Measurements from ENCODE around the gene TSACC.

Gene TSACC

GRCh38 chr1:156298852-156299357, 39.4 kb upstream of the TSACC start, which contains the start of gene VHLL:
Gene VHLL (minus strand): TSS chr1:156299307. CDS start chr1:156299189, 118 bp downstream.
- no peak for TF ChIP-seq CTCF (IDR thresholded peaks at IDR 0.05; ENCODE audit: control insufficient read depth, extremely low read depth, insufficient read depth)
- DNase-seq (ENCODE audit: low read depth) = no peak

GRCh38 chr1:156303241-156303640, 35.1 kb upstream of the TSACC start:
- no peak for DNase-seq (ENCODE audit: low read depth)
- no peak for TF ChIP-seq CTCF (IDR thresholded peaks at IDR 0.05; ENCODE audit: control insufficient read depth, extremely low read depth, insufficient read depth)
- no peak overlapping the region for H3K4me3 ChIP-seq (ENCODE audit: low read depth, low read length)

More at GRCh38 chr1:156298852-156299357, 39.4 kb upstream of the TSACC start, which contains the start of gene VHLL:
- H3K4me3 ChIP-seq (ENCODE audit: low read depth, low read length) = no peak within 1 kb of the TSS

GRCh38 chr1:156305215-156305614, 33.1 kb upstream of the TSACC start:
- no peak for DNase-seq (ENCODE audit: low read depth)
- TF ChIP-seq CTCF (IDR thresholded peaks at IDR 0.05; ENCODE audit: control insufficient read depth, extremely low read depth, insufficient read depth) = no peak
- no peak overlapping the region for H3K4me3 ChIP-seq (ENCODE audit: low read depth, low read length)

- TF ChIP-seq CTCF (IDR thresholded peaks at IDR 0.05; ENCODE audit: control insufficient read depth, extremely low read depth, insufficient read depth) = no peak
- H3K4me3 ChIP-seq (ENCODE audit: low read depth, low read length) = no peak overlapping the region
- no peak for DNase-seq (ENCODE audit: low read depth)
These were observed 30.2 kb upstream of the TSACC start for GRCh38 chr1:156308078-156308477.

GRCh38 chr1:156310962-156311361, 27.4 kb upstream of the TSACC start:
- no peak for DNase-seq (ENCODE audit: low read depth)

GRCh38 chr1:156316909-156317308, 21.4 kb upstream of the TSACC start:
- TF ChIP-seq CTCF (IDR thresholded peaks at IDR 0.05; ENCODE audit: control insufficient read depth, extremely low read depth, insufficient read depth) = no peak
- DNase-seq (ENCODE audit: low read depth) = no peak
- no peak overlapping the region for H3K4me3 ChIP-seq (ENCODE audit: low read depth, low read length)

More at GRCh38 chr1:156310962-156311361, 27.4 kb upstream of the TSACC start:
- no peak for TF ChIP-seq CTCF (IDR thresholded peaks at IDR 0.05; ENCODE audit: control insufficient read depth, extremely low read depth, insufficient read depth)
- H3K4me3 ChIP-seq (ENCODE audit: low read depth, low read length) = no peak overlapping the region

- H3K4me3 ChIP-seq (ENCODE audit: low read depth, low read length) = no peak overlapping the region
- DNase-seq (ENCODE audit: low read depth) = no peak
- peak; percentile 45 for TF ChIP-seq CTCF (IDR thresholded peaks at IDR 0.05; ENCODE audit: control insufficient read depth, extremely low read depth, insufficient read depth)
These were observed 18.7 kb upstream of the TSACC start for GRCh38 chr1:156319664-156320063.
